ENCODE measurements around the gene TNRC6C.
"Not testable (repeated sequence)": the region's sequence is repeated elsewhere in the genome, so short reads cannot be mapped to it uniquely, and the experiment has no call there.

- TF ChIP-seq CTCF (conservative IDR thresholded peaks at IDR 0.05): peak; percentile 14; the same call in 1 of the 2 replicates
- not testable (repeated sequence) for TF ChIP-seq ZFX (IDR thresholded peaks at IDR 0.05)
Measured at GRCh38 chr17:77972271-77972670, 13.8 kb downstream of the TNRC6C start.
